ENCODE measurements around the gene ARHGDIA. TPM values are rescaled to one million over a fixed set of nuclear protein-coding genes. Genes with fewer than 3 reads are reported as not detected.

The ARHGDIA gene
- total RNA-seq, 2 experiments from 2014 or later: 693 to 725 TPM

DNA sequence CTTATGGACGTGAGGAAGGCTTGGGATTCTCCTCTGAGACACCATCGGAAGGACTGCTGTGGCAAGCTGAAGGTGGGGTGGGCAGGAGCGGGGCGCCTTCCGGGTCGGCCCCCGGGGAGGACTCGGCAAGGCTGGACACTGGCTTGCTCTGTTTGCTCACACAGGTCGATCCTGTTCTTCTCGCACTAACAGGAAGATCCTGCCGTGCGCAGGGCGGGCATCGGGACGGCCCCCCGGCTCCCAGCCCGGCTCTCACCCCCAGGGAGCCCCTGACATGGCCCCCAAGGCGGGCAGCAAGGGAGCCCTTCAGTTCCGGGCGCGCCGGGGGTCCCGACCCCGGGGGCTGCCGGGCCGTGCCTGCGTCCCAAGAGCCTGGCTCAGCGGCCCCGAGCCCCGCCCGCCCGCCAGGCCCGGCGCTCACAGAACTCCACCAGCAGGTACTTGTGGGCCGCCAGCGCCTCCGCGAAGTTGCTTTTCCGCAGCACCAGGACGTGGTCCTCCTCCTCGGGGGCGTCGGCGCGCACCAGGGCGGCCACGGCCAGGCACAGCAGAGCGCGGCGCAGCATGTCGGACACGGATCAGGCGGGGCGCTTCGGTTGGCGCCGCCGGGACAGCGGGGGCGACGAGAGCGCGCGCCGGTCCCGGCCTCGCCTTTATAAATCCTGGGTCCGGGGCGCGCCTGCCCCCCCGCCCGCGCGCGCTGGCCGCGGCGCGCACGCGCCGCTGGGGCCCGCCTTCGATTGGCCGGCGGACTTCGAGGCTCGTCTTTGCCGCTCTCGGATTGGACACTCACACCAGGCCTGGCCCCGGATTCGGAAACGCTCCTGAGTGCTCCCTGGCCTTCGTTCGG is 11.0 kb downstream of the ARHGDIA start, which contains the start of gene P4HB:
Gene P4HB (minus strand): TSS at position 630 of the 850 bp plus-strand sequence. CDS start 64 bp downstream, at position 566.
- CTCF ChIA-PET: interaction anchor here (0.8 to 1.9 kb wide), 7 partner anchors 9 to 38 kb away, joined by 3 to 16 read pairs (median 5); partner anchors contain the start of genes ARHGDIA and MCRIP1
- peak within 1 kb of the TSS; percentile 94 for H3K27ac Mint-ChIP-seq
- peaks cover 41% of the 10 kb centered on the region for H3K36me3 Mint-ChIP-seq
- no peak for ATAC-seq
- peaks cover 54% of the 10 kb centered on the region for H3K4me1 Mint-ChIP-seq
- peak; percentile 57 for DNase-seq
- H3K27me3 Mint-ChIP-seq: no peaks in the 10 kb centered on the region
- H3K9me3 Mint-ChIP-seq (ENCODE audit: low read depth): no peaks in the 10 kb centered on the region
- peak within 1 kb of the TSS; percentile 94 for H3K4me3 Mint-ChIP-seq

- Mint-ChIP-seq H3K36me3 (peaks cover 42% of the 10 kb centered on the region), H3K27me3 (no peaks in the 10 kb centered on the region), H3K9me3 (ENCODE audit: low read depth) (no peaks in the 10 kb centered on the region), H3K4me3 (peak overlapping the region; percentile 87), H3K27ac (peak overlapping the region; percentile 88), H3K4me1 (peaks cover 55% of the 10 kb centered on the region)
- no peak for ATAC-seq
- DNase-seq: no peak
- CTCF ChIA-PET: interaction anchor here (0.8 to 1.5 kb wide), 5 partner anchors 10 to 33 kb away, joined by 3 to 7 read pairs (median 5); partner anchors contain the start of genes ARHGDIA and MCRIP1
These were observed 11.9 kb downstream of the ARHGDIA start for GRCh38 chr17:81858967-81859905.

DNA sequence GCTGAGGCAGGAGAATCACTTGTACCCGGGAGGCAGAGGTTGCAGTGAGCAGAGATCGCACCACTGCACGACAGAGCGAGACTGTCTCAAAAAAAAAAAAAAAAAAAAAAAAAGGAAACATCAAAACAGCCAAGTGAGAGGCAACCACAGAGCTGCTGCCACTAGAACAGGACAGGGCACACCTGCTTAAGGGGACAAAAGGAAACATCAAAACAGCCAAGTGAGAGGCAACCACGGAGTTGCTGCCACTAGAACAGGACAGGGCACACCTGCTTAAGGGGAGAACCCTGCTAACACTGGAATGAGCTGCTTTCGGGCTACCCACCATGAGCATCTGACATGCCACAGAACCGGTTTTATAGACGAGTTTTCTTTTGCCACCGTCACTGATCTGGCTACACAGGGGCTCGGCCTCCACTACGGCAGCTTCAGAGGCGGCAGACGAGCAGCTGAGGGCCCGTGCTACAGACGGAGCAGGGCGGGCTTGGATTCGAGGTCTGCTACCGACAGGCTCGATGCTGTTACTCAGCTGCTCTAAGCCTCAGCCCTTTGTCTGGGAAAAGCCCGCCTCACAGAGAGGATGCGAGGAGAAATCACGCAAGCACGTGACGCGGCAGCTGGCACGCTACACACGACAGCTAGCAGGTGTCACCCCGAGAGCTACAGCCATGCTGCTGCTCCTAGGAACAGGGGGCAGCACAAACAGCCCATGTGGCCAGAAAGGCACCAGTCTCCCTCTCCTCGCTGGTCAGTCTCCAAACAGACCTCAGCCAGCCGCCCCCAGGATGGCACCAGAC is 12.8 kb downstream of the ARHGDIA start:
- H3K9me3 Mint-ChIP-seq (ENCODE audit: low read depth): no peaks in the 10 kb centered on the region
- peaks cover 53% of the 10 kb centered on the region for H3K4me1 Mint-ChIP-seq
- H3K27me3 Mint-ChIP-seq: no peaks in the 10 kb centered on the region
- CTCF ChIA-PET: interaction anchor here (1.5 kb wide), 1 partner anchor 11 kb away, joined by 7 read pairs; no protein-coding TSS in a partner anchor
- DNase-seq (no peak), ATAC-seq (no peak)
- peak overlapping the region; percentile 87 for H3K4me3 Mint-ChIP-seq
- H3K36me3 Mint-ChIP-seq: peaks cover 47% of the 10 kb centered on the region
- H3K27ac Mint-ChIP-seq: peak overlapping the region; percentile 7

- peaks cover 58% of the 10 kb centered on the region for H3K36me3 Mint-ChIP-seq
- H3K4me1 Mint-ChIP-seq: peaks cover 36% of the 10 kb centered on the region
- no peaks in the 10 kb centered on the region for H3K9me3 Mint-ChIP-seq (ENCODE audit: low read depth)
- H3K4me3 Mint-ChIP-seq: no peak overlapping the region
- H3K27me3 Mint-ChIP-seq: no peaks in the 10 kb centered on the region
- H3K27ac Mint-ChIP-seq: no peak overlapping the region
- ATAC-seq (no peak), DNase-seq (no peak)
- CTCF ChIA-PET: interaction anchor here (0.6 to 1.1 kb wide), 5 partner anchors 73 to 615 kb away, joined by 3 to 4 read pairs (median 3); partner anchors contain the start of gene MAFG
These were observed 16.0 kb downstream of the ARHGDIA start for GRCh38 chr17:81854974-81855774.

DNA sequence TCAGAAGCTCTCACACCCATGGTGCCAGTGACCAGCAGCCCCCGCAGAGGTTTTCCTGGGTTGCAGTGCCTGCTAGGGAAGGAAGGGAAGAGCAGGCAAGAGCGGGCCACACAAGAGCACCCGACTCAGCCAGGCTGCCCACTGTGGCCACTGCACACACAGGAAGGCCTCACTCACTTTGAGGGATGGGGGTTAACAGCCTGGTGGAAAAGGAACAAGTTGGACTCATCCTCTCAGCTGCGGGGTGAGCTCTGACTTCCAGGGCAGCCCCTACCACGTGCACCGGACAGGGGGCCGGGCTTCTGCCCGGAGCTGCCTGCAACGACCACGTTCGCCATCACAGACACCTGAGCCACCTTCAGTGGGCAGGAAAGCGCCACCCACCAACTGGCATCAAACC is 18.9 kb downstream of the ARHGDIA start:
- CTCF ChIA-PET: interaction anchor here (0.7 to 1.2 kb wide), 2 partner anchors 118 to 120 kb away, joined by 3 read pairs; no protein-coding TSS in a partner anchor
- Mint-ChIP-seq H3K27ac (no peak overlapping the region), H3K4me1 (peaks cover 12% of the 10 kb centered on the region), H3K36me3 (peaks cover 42% of the 10 kb centered on the region), H3K9me3 (ENCODE audit: low read depth) (no peaks in the 10 kb centered on the region), H3K4me3 (no peak overlapping the region), H3K27me3 (no peaks in the 10 kb centered on the region)
- no peak for ATAC-seq
- DNase-seq: no peak

GRCh38 chr17:81851423-81851822 is 19.7 kb downstream of the ARHGDIA start:
- no peak overlapping the region for H3K27ac Mint-ChIP-seq
- ATAC-seq (no peak), DNase-seq (no peak)
- peaks cover 48% of the 10 kb centered on the region for H3K36me3 Mint-ChIP-seq
- H3K27me3 Mint-ChIP-seq: no peaks in the 10 kb centered on the region
- peaks cover 11% of the 10 kb centered on the region for H3K4me1 Mint-ChIP-seq
- H3K4me3 Mint-ChIP-seq: no peak overlapping the region
- CTCF ChIA-PET: interaction anchor here (0.7 to 1.2 kb wide), 2 partner anchors 129 to 152 kb away, joined by 3 read pairs; no protein-coding TSS in a partner anchor
- no peaks in the 10 kb centered on the region for H3K9me3 Mint-ChIP-seq (ENCODE audit: low read depth)

- Mint-ChIP-seq H3K36me3 (peaks cover 46% of the 10 kb centered on the region), H3K4me1 (peaks cover 5% of the 10 kb centered on the region), H3K9me3 (ENCODE audit: low read depth) (no peaks in the 10 kb centered on the region), H3K27ac (no peak overlapping the region), H3K27me3 (no peaks in the 10 kb centered on the region), H3K4me3 (no peak overlapping the region)
- ATAC-seq: no peak
- DNase-seq: no peak
- CTCF ChIA-PET: interaction anchor here (1.7 kb wide), 1 partner anchor 12 kb away, joined by 3 read pairs; no protein-coding TSS in a partner anchor
These were observed 21.7 kb downstream of the ARHGDIA start for GRCh38 chr17:81849457-81849856.

GRCh38 chr17:81846743-81847689 is 24.1 kb downstream of the ARHGDIA start:
- peaks cover 35% of the 10 kb centered on the region for H3K36me3 Mint-ChIP-seq
- H3K4me1 Mint-ChIP-seq: no peaks in the 10 kb centered on the region
- H3K9me3 Mint-ChIP-seq (ENCODE audit: low read depth): no peaks in the 10 kb centered on the region
- ATAC-seq (no peak), DNase-seq (no peak)
- H3K27me3 Mint-ChIP-seq: no peaks in the 10 kb centered on the region
- no peak overlapping the region for H3K4me3 Mint-ChIP-seq
- H3K27ac Mint-ChIP-seq: no peak overlapping the region
- CTCF ChIA-PET: interaction anchor here (0.7 kb wide), 1 partner anchor 113 kb away, joined by 3 read pairs; no protein-coding TSS in a partner anchor

DNA sequence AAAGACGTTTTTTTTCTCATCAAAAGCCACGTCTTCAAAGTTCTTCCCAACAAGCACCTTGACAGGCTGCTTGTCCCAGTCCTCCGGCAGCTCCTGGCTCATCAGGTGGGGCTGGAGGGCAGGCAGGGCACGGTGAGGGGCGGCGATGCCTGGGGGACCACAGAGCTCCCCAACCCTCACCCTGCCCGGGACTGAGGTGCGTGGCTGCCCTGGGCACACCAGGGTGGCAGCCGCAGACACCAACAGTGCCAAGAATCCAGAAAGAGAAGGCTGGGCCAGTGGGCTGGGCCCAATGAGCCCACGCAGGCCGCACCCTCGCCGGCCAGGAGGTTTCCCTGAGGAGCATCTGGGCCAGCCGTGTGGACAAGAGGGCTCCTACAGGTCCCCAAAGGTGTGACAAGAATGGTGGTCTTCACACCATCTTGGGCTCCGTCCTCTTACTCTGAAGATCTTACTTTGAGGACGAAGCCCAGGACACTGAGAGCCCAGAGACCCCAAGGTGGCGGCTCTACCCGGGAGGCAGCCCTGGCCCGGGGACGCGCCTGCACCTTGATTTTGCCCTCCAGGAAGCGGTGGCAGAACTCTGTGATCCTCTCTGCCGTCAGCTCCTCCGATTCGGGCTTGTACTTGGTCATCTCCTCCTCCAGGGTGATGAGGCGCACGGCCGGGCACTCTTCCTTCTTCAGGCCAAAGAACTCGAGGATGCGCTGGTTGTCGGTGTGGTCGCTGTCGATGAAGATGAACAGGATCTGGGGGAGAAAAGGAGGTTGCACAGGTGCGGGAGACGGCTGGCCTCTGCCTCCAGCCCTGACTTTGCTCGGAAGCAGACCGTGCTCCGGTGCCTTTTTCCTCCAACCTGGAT is 25.0 kb downstream of the ARHGDIA start:
- Mint-ChIP-seq H3K4me1 (no peaks in the 10 kb centered on the region), H3K4me3 (no peak overlapping the region), H3K36me3 (peaks cover 27% of the 10 kb centered on the region), H3K27me3 (no peaks in the 10 kb centered on the region), H3K27ac (no peak overlapping the region), H3K9me3 (ENCODE audit: low read depth) (no peaks in the 10 kb centered on the region)
- DNase-seq (no peak), ATAC-seq (no peak)
- CTCF ChIA-PET: no interaction called here

DNA sequence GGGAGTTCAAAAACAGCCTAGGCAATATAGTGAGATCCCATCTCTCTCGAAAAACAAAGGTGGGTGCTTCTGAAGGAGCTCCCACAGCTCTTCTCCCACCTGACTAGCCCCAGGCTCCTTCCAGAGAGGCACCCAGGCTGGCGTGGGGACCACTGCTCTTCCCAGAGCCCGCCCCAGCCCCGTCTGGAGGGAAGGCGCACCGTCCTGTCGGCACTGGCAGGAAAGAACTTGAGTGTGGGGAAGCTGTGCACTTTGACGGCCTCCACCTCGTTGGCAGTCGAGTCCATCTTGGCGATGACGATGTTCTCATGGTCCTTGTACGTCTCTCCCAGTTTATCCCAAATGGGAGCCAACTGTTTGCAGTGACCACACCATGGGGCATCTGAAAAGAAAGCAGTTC is 25.8 kb downstream of the ARHGDIA start:
- H3K4me3 Mint-ChIP-seq: no peak overlapping the region
- CTCF ChIA-PET: no interaction called here
- no peak for DNase-seq
- no peaks in the 10 kb centered on the region for H3K27me3 Mint-ChIP-seq
- no peaks in the 10 kb centered on the region for H3K9me3 Mint-ChIP-seq (ENCODE audit: low read depth)
- H3K27ac Mint-ChIP-seq: no peak overlapping the region
- no peak for ATAC-seq
- peaks cover 25% of the 10 kb centered on the region for H3K36me3 Mint-ChIP-seq
- H3K4me1 Mint-ChIP-seq: no peaks in the 10 kb centered on the region
